GM21447 (cell line): ENCODE results near the gene NAA10.

Experiments used
- ATAC-seq: cut with Tn5 transposase; IDR thresholded peaks from one replicate; pipeline ENCODE4 v1.9.1; 2021; ENCODE audit not compliant: unreplicated experiment

Gene NAA10

GRCh38 chrX:153967536-153968224 is 32.8 kb upstream of the NAA10 start:
- no peak for ATAC-seq

GRCh38 chrX:153966841-153967535 is 32.2 kb upstream of the NAA10 start:
- ATAC-seq, result no peak

- ATAC-seq, result no peak
Observed at GRCh38 chrX:153966283-153966688, 31.4 kb upstream of the NAA10 start.

GRCh38 chrX:153965406-153965805 is 30.6 kb upstream of the NAA10 start:
- ATAC-seq, result no peak

- ATAC-seq, result no peak
Observed at GRCh38 chrX:153964105-153964504, 29.3 kb upstream of the NAA10 start.

GRCh38 chrX:153963546-153963945 is 28.7 kb upstream of the NAA10 start:
- no peak for ATAC-seq

- ATAC-seq, result no peak
Observed at GRCh38 chrX:153961292-153961691, 26.5 kb upstream of the NAA10 start.

- no peak for ATAC-seq
Observed at GRCh38 chrX:153960786-153961185, 25.9 kb upstream of the NAA10 start.

GRCh38 chrX:153960077-153960476 is 25.2 kb upstream of the NAA10 start:
- ATAC-seq, result no peak

- ATAC-seq, result no peak
Observed at GRCh38 chrX:153959649-153960048, 24.8 kb upstream of the NAA10 start.

GRCh38 chrX:153958605-153959004 is 23.8 kb upstream of the NAA10 start:
- no peak for ATAC-seq

- no peak for ATAC-seq
Observed at GRCh38 chrX:153957224-153957623, 22.4 kb upstream of the NAA10 start.

- no peak for ATAC-seq
Observed at GRCh38 chrX:153956044-153956907, 21.4 kb upstream of the NAA10 start.

GRCh38 chrX:153955228-153955732 is 20.4 kb upstream of the NAA10 start:
- ATAC-seq, result no peak

GRCh38 chrX:153954558-153955227 is 19.9 kb upstream of the NAA10 start:
- ATAC-seq, result no peak

- no peak for ATAC-seq
Observed at GRCh38 chrX:153953892-153954557, 19.2 kb upstream of the NAA10 start.

GRCh38 chrX:153953342-153953830 is 18.5 kb upstream of the NAA10 start:
- no peak for ATAC-seq

- ATAC-seq, result no peak
Observed at GRCh38 chrX:153952373-153953026, 17.7 kb upstream of the NAA10 start.

GRCh38 chrX:153951683-153952372 is 17.0 kb upstream of the NAA10 start:
- ATAC-seq, result no peak
